Sigmoid colon (tissue), 7 donors: ENCODE results near the gene SHBG. TPM values are rescaled to one million over a fixed set of nuclear protein-coding genes. Genes with fewer than 3 reads are reported as not detected.
A peak's percentile ranks its signal among the peaks of the same experiment; 100 is the strongest.

Source experiments
- DNase-seq: peaks from one replicate; pipeline ENCODE4 v3.0.0-alpha.2; 2019
- H3K27ac ChIP-seq, 4 donors: fragments of 200-600 bp; sonication (generic); one replicate each; pipeline ENCODE4 v1.5.1; 2016 to 2019; ENCODE audit warnings: mild to moderate bottlenecking in 1 of 4
- H3K27me3 ChIP-seq, 3 donors: fragments of 200-600 bp; sonication (generic); one replicate each; pipeline ENCODE4 v1.5.1; 2019; ENCODE audit warnings: mild to moderate bottlenecking in 1 of 3
- H3K36me3 ChIP-seq, 4 donors: fragments of 200-600 bp; sonication (generic); one replicate each; pipeline ENCODE4 v1.5.1; 2016 to 2019
- H3K4me1 ChIP-seq, 4 donors: fragments of 200-600 bp; sonication (generic); one replicate each; pipeline ENCODE4 v1.5.1; 2017 to 2019
- H3K4me3 ChIP-seq, 4 donors: fragments of 200-600 bp; sonication (generic); one replicate each; pipeline ENCODE4 v1.5.1; 2017 to 2019; ENCODE audit warnings: mild to moderate bottlenecking in 2 of 4, moderate library complexity in 1 of 4
- H3K9me3 ChIP-seq, 4 donors: fragments of 200-600 bp in 3 of 4; sonication (generic) in 3 of 4; one replicate each; pipeline versions ENCODE4 v1.5.1 to v1.6.1; 2013 to 2019
- EP300 ChIP-seq, 4 donors: sonication (generic); formaldehyde crosslinking; IDR thresholded peaks; one replicate each; pipeline ENCODE4 v1.6.1; 2017; ENCODE audit warnings: antibody characterized with exemption in 4 of 4
- POLR2A ChIP-seq, 2 donors: fragments of 450-650 bp; IDR thresholded peaks; one replicate each; pipeline ENCODE4 v1.6.1; 2016; ENCODE audit warnings: antibody characterized with exemption in 2 of 2, mild to moderate bottlenecking in 2 of 2, moderate library complexity in 2 of 2
- POLR2AphosphoS5 ChIP-seq, 4 donors: sonication (generic); formaldehyde crosslinking; IDR thresholded peaks; one replicate each; pipeline ENCODE4 v1.6.1; 2017; ENCODE audit warnings: antibody characterized with exemption in 4 of 4
- WGBS, 2 donors: extraction: QIAGEN DNeasy Blood & Tissue Kit; methylation state at CpG; one replicate each; pipeline ENCODE4 v1.1.7; 2013; 5-methylcytosine and 5-hydroxymethylcytosine counted together
- intact Hi-C: fragments of 100-400 bp; cut with DNase I; formaldehyde crosslinking; loops from one replicate; pipeline ENCODE4 v1.15.1; 2023
- polyA plus RNA-seq, 3 donors: library from polyadenylated mRNA; stranded (reverse); fragments of 200-250 nt; gene quantifications; one replicate each; pipeline ENCODE4 v1.2.3, GENCODE V29; 2013
- total RNA-seq, 4 donors: library from RNA; depleted of rRNA; stranded (reverse); fragments of >200 nt; gene quantifications; one replicate each; pipeline ENCODE4 v1.1.0, GENCODE V29; 2016
- TF ChIP-seq, protein P1 (sequence below), 4 experiments: fragments of 450-650 bp in 3 of 4; fragments of 200-600 bp in 1 of 4; IDR thresholded peaks; one replicate each; pipeline ENCODE4 v1.5.1; 2016 to 2019; ENCODE audit warnings: antibody characterized with exemption in 4 of 4, mild to moderate bottlenecking in 3 of 4, moderate library complexity in 2 of 4
- donor health status: healthy with polysubstance abuse.
- donor health status: Bipolar disorder and iron deficiency.
- donor health status: healthy.

SHBG gene, protein sequence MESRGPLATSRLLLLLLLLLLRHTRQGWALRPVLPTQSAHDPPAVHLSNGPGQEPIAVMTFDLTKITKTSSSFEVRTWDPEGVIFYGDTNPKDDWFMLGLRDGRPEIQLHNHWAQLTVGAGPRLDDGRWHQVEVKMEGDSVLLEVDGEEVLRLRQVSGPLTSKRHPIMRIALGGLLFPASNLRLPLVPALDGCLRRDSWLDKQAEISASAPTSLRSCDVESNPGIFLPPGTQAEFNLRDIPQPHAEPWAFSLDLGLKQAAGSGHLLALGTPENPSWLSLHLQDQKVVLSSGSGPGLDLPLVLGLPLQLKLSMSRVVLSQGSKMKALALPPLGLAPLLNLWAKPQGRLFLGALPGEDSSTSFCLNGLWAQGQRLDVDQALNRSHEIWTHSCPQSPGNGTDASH
- total RNA-seq (not detected), polyA plus RNA-seq (1 to 10 TPM in 1 of 3 donors, under 1 TPM in 1, not detected in 1; 0.34 to 1.2 TPM)

DNA sequence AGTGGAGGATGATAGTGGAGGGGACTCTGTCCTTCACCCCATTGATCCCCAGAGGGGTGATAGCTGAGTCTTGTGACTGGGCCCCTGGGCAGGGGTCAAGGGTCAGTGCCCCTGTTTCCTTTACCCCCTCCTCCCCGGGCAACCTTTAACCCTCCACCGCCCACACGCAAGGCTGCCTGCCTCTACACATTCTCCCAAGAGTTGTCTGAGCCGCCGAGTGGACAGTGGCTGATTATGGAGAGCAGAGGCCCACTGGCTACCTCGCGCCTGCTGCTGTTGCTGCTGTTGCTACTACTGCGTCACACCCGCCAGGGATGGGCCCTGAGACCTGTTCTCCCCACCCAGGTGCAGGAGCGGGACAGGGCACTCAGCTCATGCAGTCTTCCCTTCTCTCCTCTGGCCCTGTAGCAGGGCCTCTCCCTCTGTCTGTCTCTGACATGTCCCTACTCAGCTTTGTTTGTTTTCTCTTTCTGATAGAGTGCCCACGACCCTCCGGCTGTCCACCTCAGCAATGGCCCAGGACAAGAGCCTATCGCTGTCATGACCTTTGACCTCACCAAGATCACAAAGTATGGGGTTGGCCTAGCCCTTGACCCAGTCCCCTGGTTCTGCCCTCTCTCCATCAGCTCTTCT is at the start of gene SHBG:
TSS of gene SHBG (plus strand) at position 197 of the 633 bp plus-strand sequence. CDS start at position 235, 38 bp downstream.
- Histone ChIP-seq H3K9me3 (no peaks in the 10 kb centered on the region), H3K36me3 (peaks cover 0 to 13% (median 5%) of the 10 kb centered on the region in 4 donors), H3K4me3 (no peak within 1 kb of the TSS), H3K27me3 (no peaks in the 10 kb centered on the region), H3K4me1 (peaks cover 0 to 17% (median 14%) of the 10 kb centered on the region in 4 donors), H3K27ac (no peak within 1 kb of the TSS)
- no peak for DNase-seq
- no peak for TF ChIP-seq POLR2A (IDR thresholded peaks at IDR 0.05)
- no peak for TF ChIP-seq POLR2AphosphoS5 (IDR thresholded peaks at IDR 0.05)
- TF ChIP-seq EP300 (IDR thresholded peaks at IDR 0.05), result no peak
- TF ChIP-seq, protein P1, sequence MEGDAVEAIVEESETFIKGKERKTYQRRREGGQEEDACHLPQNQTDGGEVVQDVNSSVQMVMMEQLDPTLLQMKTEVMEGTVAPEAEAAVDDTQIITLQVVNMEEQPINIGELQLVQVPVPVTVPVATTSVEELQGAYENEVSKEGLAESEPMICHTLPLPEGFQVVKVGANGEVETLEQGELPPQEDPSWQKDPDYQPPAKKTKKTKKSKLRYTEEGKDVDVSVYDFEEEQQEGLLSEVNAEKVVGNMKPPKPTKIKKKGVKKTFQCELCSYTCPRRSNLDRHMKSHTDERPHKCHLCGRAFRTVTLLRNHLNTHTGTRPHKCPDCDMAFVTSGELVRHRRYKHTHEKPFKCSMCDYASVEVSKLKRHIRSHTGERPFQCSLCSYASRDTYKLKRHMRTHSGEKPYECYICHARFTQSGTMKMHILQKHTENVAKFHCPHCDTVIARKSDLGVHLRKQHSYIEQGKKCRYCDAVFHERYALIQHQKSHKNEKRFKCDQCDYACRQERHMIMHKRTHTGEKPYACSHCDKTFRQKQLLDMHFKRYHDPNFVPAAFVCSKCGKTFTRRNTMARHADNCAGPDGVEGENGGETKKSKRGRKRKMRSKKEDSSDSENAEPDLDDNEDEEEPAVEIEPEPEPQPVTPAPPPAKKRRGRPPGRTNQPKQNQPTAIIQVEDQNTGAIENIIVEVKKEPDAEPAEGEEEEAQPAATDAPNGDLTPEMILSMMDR (IDR thresholded peaks at IDR 0.05), result no peak
- 65 to 86% methylated on average over 13 of the region's 13 CpGs for WGBS, 2 donors
- intact Hi-C loops, result no loop called here

DNA sequence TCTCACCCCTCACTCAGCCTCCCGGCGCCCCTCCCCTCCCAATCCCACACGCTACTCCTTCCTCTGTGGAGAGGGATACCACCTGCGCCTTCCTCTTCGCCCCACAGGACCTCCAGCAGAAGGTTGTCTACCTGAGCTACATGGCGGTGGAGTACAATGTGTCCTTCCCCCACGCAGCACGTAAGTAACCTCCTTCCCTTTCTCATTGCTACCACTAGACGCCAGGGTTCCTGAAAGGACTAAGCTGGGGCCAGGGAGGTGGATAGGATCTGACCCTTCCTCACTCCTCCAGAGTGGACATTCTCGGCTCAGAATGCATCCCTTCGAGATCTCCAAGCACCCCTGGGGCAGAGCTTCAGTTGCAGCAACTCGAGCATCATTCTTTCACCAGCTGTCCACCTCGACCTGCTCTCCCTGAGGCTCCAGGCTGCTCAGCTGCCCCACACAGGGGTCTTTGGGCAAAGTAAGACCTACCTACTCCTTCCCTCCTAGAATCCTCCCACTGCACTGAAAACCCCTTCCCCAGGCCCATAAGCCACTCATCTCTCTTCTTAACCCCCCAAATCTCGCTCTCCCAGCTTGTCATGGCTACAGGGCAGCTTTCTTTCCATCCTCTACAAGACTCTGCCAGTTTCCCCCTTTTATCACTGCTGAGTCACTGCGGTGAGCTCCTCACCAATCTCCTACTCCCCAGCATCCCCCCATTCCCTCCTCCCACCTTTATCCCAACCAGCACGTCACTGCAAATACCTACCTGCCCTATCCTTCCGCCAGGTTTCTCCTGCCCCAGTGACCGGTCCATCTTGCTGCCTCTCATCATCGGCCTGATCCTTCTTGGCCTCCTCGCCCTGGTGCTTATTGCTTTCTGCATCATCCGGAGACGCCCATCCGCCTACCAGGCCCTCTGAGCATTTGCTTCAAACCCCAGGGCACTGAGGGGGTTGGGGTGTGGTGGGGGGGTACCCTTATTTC is 49.0 kb upstream of the SHBG start:
- Histone ChIP-seq H3K9me3 (no peaks in the 10 kb centered on the region), H3K4me3 (peak overlapping the region in 3 of 4 donors; percentile 14 to 40 (median 28)), H3K36me3 (peaks cover 31 to 34% (median 31%) of the 10 kb centered on the region in 4 donors), H3K4me1 (peaks cover 0 to 68% (median 56%) of the 10 kb centered on the region in 4 donors), H3K27me3 (no peaks in the 10 kb centered on the region), H3K27ac (peak overlapping the region; percentile 91 to 92 (median 92))
- no peak for DNase-seq
- intact Hi-C loops, result loop anchor here (10.0 kb wide), 1 partner anchor 274 kb away; the partner anchor contains the start of genes CYB5D1, NAA38 and TMEM88
- TF ChIP-seq, protein P1 (IDR thresholded peaks at IDR 0.05), result no peak
- TF ChIP-seq POLR2AphosphoS5 (IDR thresholded peaks at IDR 0.05) (no peak), POLR2A (IDR thresholded peaks at IDR 0.05) (no peak), EP300 (IDR thresholded peaks at IDR 0.05) (no peak)
- 87 to 90% methylated on average over 23 of the region's 23 CpGs for WGBS, 2 donors

DNA sequence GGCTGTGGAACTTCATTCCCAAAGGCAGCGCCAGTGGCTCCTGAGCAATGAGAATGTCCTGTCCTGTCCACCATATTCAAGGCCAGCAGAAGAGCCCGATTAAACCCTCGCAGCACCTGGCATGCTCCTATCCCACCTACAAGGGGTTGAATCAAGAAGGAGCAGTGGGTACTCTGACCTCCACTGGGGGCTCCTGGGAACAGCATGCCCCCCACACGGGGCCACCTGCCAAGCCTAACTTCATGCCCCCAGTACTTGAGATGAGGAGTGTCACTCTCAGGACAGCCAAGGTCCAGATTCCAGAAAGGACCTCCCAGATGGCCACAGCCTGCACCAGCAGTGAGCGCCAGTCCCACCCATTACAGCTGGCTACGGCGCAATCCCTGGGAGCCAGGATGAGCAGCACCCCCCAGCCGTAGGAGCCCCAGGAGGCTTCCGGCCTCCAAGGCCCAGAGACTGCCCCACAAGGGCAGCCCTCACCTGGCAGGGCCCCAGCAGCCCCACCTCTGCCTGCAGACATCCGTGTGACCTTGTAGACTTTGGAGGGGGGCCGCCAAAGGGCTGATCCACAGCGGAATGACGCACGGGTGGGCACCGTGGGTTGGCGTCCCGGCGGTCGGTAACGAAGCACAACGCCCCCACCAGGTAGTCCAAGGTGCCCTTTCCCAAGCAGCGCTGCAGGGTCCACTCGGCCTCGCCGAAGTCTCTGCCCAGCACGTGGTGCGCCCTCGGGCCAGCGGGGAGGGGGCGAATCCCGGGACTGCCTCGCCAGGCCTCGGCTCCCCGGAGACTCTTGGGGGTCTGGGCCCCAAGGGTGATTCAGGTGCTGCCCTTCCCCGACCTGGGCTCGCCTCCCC is 47.3 kb upstream of the SHBG start:
- TF ChIP-seq, protein P1 (IDR thresholded peaks at IDR 0.05), result no peak
- TF ChIP-seq EP300 (IDR thresholded peaks at IDR 0.05), result no peak
- no peak for TF ChIP-seq POLR2AphosphoS5 (IDR thresholded peaks at IDR 0.05)
- TF ChIP-seq POLR2A (IDR thresholded peaks at IDR 0.05), result no peak
- peak; percentile 72 for DNase-seq
- H3K4me1 ChIP-seq, result peaks cover 0 to 68% (median 56%) of the 10 kb centered on the region in 4 donors

More for the DNA sequence above, 47.3 kb upstream of the SHBG start:
- WGBS, 2 donors, result 88 to 95% methylated on average over 36 of the region's 36 CpGs
- peak overlapping the region; percentile 91 to 92 (median 92) for H3K27ac ChIP-seq
- H3K4me3 ChIP-seq, result peak overlapping the region; percentile 39 to 63 (median 56)
- no peaks in the 10 kb centered on the region for H3K27me3 ChIP-seq
- H3K9me3 ChIP-seq, result no peaks in the 10 kb centered on the region
- H3K36me3 ChIP-seq, result peaks cover 14 to 26% (median 14%) of the 10 kb centered on the region in 4 donors
- intact Hi-C loops, result loop anchor here (10.0 kb wide), 1 partner anchor 272 kb away; the partner anchor contains the start of genes CYB5D1, NAA38 and TMEM88
